ENCODE data around the gene RIMBP3C. TPM values are rescaled to one million over a fixed set of nuclear protein-coding genes. Genes with fewer than 3 reads are reported as not detected.
A peak's percentile ranks its signal among the peaks of the same experiment; 100 is the strongest.

The RIMBP3C gene
- total RNA-seq, 6 experiments from 2014 or later = 0.16 to 0.43 (median 0.29) TPM; not detected in 1

- peaks cover 4% of the 10 kb centered on the region for H3K27me3 Mint-ChIP-seq (ENCODE audit: insufficient read depth)
- no peak overlapping the region; the same call in 1 of the 2 replicates for H3K27ac Mint-ChIP-seq
- no peak for DNase-seq
- peaks cover 52% of the 10 kb centered on the region for H3K4me1 Mint-ChIP-seq (ENCODE audit: low read depth)
- H3K9me3 Mint-ChIP-seq = no peaks in the 10 kb centered on the region
- peaks cover 41% of the 10 kb centered on the region for H3K36me3 Mint-ChIP-seq (ENCODE audit: low read depth)
- H3K4me3 Mint-ChIP-seq = no peak overlapping the region
- no peak for TF ChIP-seq CTCF (IDR thresholded peaks at IDR 0.05)
Measured at GRCh38 chr22:21592422-21592821, 41.2 kb upstream of the RIMBP3C start.

- Mint-ChIP-seq H3K36me3 (ENCODE audit: low read depth) (peaks cover 41% of the 10 kb centered on the region), H3K4me1 (ENCODE audit: low read depth) (peaks cover 54% of the 10 kb centered on the region), H3K27me3 (ENCODE audit: insufficient read depth) (peaks cover 4% of the 10 kb centered on the region), H3K9me3 (no peaks in the 10 kb centered on the region), H3K4me3 (no peak overlapping the region), H3K27ac (peak overlapping the region; percentile 45)
- no peak for DNase-seq
- no peak for TF ChIP-seq CTCF (IDR thresholded peaks at IDR 0.05)
Measured at GRCh38 chr22:21591695-21592094, 40.4 kb upstream of the RIMBP3C start.

- H3K4me1 Mint-ChIP-seq (ENCODE audit: low read depth) = peaks cover 54% of the 10 kb centered on the region
- peaks cover 4% of the 10 kb centered on the region for H3K27me3 Mint-ChIP-seq (ENCODE audit: insufficient read depth)
- no peak overlapping the region for H3K4me3 Mint-ChIP-seq
- H3K9me3 Mint-ChIP-seq = no peaks in the 10 kb centered on the region
- TF ChIP-seq CTCF (IDR thresholded peaks at IDR 0.05) = no peak
- H3K27ac Mint-ChIP-seq = peak overlapping the region; percentile 45
- peaks cover 38% of the 10 kb centered on the region for H3K36me3 Mint-ChIP-seq (ENCODE audit: low read depth)
- DNase-seq = no peak
Measured at GRCh38 chr22:21590809-21591641, 39.8 kb upstream of the RIMBP3C start.

GRCh38 chr22:21589396-21589795, 38.1 kb upstream of the RIMBP3C start:
- TF ChIP-seq CTCF (IDR thresholded peaks at IDR 0.05) = no peak
- no peak for DNase-seq
- H3K9me3 Mint-ChIP-seq = no peaks in the 10 kb centered on the region
- peaks cover 28% of the 10 kb centered on the region for H3K36me3 Mint-ChIP-seq (ENCODE audit: low read depth)
- no peak overlapping the region for H3K4me3 Mint-ChIP-seq
- no peak overlapping the region for H3K27ac Mint-ChIP-seq
- H3K27me3 Mint-ChIP-seq (ENCODE audit: insufficient read depth) = no peaks in the 10 kb centered on the region; the same call in 1 of the 2 replicates
- H3K4me1 Mint-ChIP-seq (ENCODE audit: low read depth) = peaks cover 50% of the 10 kb centered on the region

GRCh38 chr22:21587803-21588611, 36.7 kb upstream of the RIMBP3C start:
- peaks cover 15% of the 10 kb centered on the region; the same call in 1 of the 2 replicates for H3K36me3 Mint-ChIP-seq (ENCODE audit: low read depth)
- peaks cover 45% of the 10 kb centered on the region for H3K4me1 Mint-ChIP-seq (ENCODE audit: low read depth)
- DNase-seq = peak; percentile 64
- no peaks in the 10 kb centered on the region for H3K27me3 Mint-ChIP-seq (ENCODE audit: insufficient read depth)
- no peaks in the 10 kb centered on the region for H3K9me3 Mint-ChIP-seq
- H3K4me3 Mint-ChIP-seq = peak overlapping the region; percentile 52
- TF ChIP-seq CTCF (IDR thresholded peaks at IDR 0.05) = no peak
- H3K27ac Mint-ChIP-seq = peak overlapping the region; percentile 76
